K562 (cell line): ENCODE data around the gene PRRT2. TPM values are rescaled to one million over a fixed set of nuclear protein-coding genes. Genes with fewer than 3 reads are reported as not detected.

Source experiments
- BHLHE40 ChIP-seq: IDR thresholded peaks from 2 replicates; pipeline ENCODE4 v1.6.1; 2011; ENCODE audit warnings: low read length, improper control_type of control experiment
- DNMT1 ChIP-seq: fragments of 450-650 bp; IDR thresholded peaks from 2 replicates; pipeline ENCODE4 v1.6.1; 2016; ENCODE audit warnings: antibody characterized with exemption, mild to moderate bottlenecking
- ERF ChIP-seq: fragments of 450-650 bp; formaldehyde crosslinking; IDR thresholded peaks from 2 replicates; pipeline ENCODE4 v1.4.0; 2020; ENCODE audit warnings: mild to moderate bottlenecking, mixed read lengths
- ETS2 ChIP-seq: IDR thresholded peaks from 2 replicates; pipeline ENCODE4 v1.6.1; 2016; ENCODE audit warnings: borderline replicate concordance, missing genetic modification characterization, mild to moderate bottlenecking, moderate library complexity, missing compliant biosample characterization; ENCODE audit not compliant: poor library complexity, severe bottlenecking
- GMEB1 ChIP-seq: fragments of 250-450 bp; sonication (Bioruptor Pico); IDR thresholded peaks from 2 replicates; pipeline ENCODE4 v1.4.0; 2020; ENCODE audit warnings: mild to moderate bottlenecking
- KLF13 ChIP-seq: fragments of 450-650 bp; IDR thresholded peaks from 2 replicates; pipeline ENCODE4 v1.6.1; 2016; ENCODE audit warnings: missing genetic modification characterization, low read depth, mild to moderate bottlenecking, missing compliant biosample characterization, moderate library complexity, borderline replicate concordance
- NR2C2 ChIP-seq, 2 experiments: fragments of 200-800 bp in 1 of 2; sonication (Bioruptor generic) in 1 of 2; sonication (generic) in 1 of 2; formaldehyde crosslinking in 1 of 2; IDR thresholded peaks; 2 replicates each; pipeline versions ENCODE4 v1.6.1 to v1.8.0; 2016 to 2022; ENCODE audit warnings: mild to moderate bottlenecking in 1 of 2, missing compliant biosample characterization in 1 of 2, missing genetic modification characterization in 1 of 2, missing genetic modification reagents in 1 of 2
- PHF20 ChIP-seq: fragments of 450-650 bp; IDR thresholded peaks from 2 replicates; pipeline ENCODE4 v1.6.1; 2018; ENCODE audit not compliant: partially characterized antibody
- PTTG1 ChIP-seq: fragments of 450-650 bp; IDR thresholded peaks from 2 replicates; pipeline ENCODE4 v1.6.1; 2016; ENCODE audit warnings: low read depth, mild to moderate bottlenecking, missing genetic modification characterization, missing compliant biosample characterization
- PYGO2 ChIP-seq: fragments of 450-650 bp; IDR thresholded peaks from 2 replicates; pipeline ENCODE4 v1.6.1; 2016; ENCODE audit warnings: mild to moderate bottlenecking, missing genetic modification characterization, moderate library complexity, missing compliant biosample characterization
- RBBP5 ChIP-seq: fragments of 200-600 bp; sonication (generic); IDR thresholded peaks from 2 replicates; pipeline ENCODE4 v1.6.1; 2012; ENCODE audit warnings: borderline replicate concordance, mild to moderate bottlenecking, low read length, control low read depth, inconsistent platforms; ENCODE audit not compliant: insufficient read depth, poor library complexity, severe bottlenecking
- RNF2 ChIP-seq: sonication (generic); IDR thresholded peaks from 2 replicates; pipeline ENCODE4 v1.6.1; 2016
- TFAM ChIP-seq: fragments of 250-450 bp; sonication (Bioruptor Pico); conservative IDR thresholded peaks from 2 replicates; pipeline ENCODE4 v1.5.0; 2021; ENCODE audit warnings: mild to moderate bottlenecking, moderate library complexity
- ZBTB11 ChIP-seq, 3 experiments: fragments of 200-800 bp in 1 of 3; fragments of 250-450 bp in 1 of 3; fragments of 450-650 bp in 1 of 3; sonication (Bioruptor Pico) in 1 of 3; sonication (Bioruptor generic) in 1 of 3; formaldehyde crosslinking in 1 of 3; IDR thresholded peaks; 2 replicates each; pipeline versions ENCODE4 v1.6.1 to v1.8.0; 2016 to 2022; ENCODE audit warnings: mild to moderate bottlenecking in 2 of 3, missing genetic modification characterization in 2 of 3, missing compliant biosample characterization in 1 of 3, moderate library complexity in 1 of 3
- ZFP36 ChIP-seq: fragments of 150-350 bp; IDR thresholded peaks from 2 replicates; pipeline ENCODE4 v1.6.1; 2018; ENCODE audit warnings: low read length, low read depth; ENCODE audit not compliant: partially characterized antibody
- ZNF316 ChIP-seq: fragments of 450-650 bp; IDR thresholded peaks from 2 replicates; pipeline ENCODE4 v1.6.1; 2016
- ZNF584 ChIP-seq: fragments of 200-800 bp; sonication (Bioruptor generic); IDR thresholded peaks from 2 replicates; pipeline ENCODE4 v1.6.1; 2016; ENCODE audit warnings: low read depth, mild to moderate bottlenecking, missing genetic modification characterization, missing compliant biosample characterization
- polyA plus RNA-seq, 8 experiments: library from polyadenylated mRNA; depleted of rRNA in 4 of 8; stranded (reverse) in 5 of 8; unstranded in 3 of 8; fragments of >200 nt; fragmentation: Nextera tagmentation in 2 of 8; fragmentation: Illumina TruSeq in 1 of 8; extraction: Ambion mirVana in 2 of 8; extraction: Trizol in 1 of 8; gene quantifications; 2 replicates each; pipeline versions ENCODE4 v1.2.1 to v1.2.3, GENCODE V29; 2011 to 2014; ENCODE audit warnings: inconsistent platforms in 1 of 8, missing spikeins in 1 of 8
- total RNA-seq, 7 experiments: library from RNA; depleted of rRNA in 6 of 7; stranded (reverse); fragments of >200 nt in 6 of 7; fragmentation: Illumina TruSeq in 2 of 7; extraction: Trizol in 2 of 7; gene quantifications; 2 replicates each; pipeline versions ENCODE4 v1.2.1 to v1.2.3, GENCODE V29; 2011 to 2021; ENCODE audit warnings: low replicate concordance in 1 of 7

The PRRT2 gene
- total and polyA plus RNA-seq, 9 of the 15 experiments (the other 6 are each of a cell fraction or from before 2014, with no cell fraction given), result 0.11 to 1.0 (median 0.42) TPM; not detected in 2

- 0 out of 2 replicates have a peak, but pooled peaks have one; percentile 19 for TF ChIP-seq ERF (CRISPR knock-in tag)
- TF ChIP-seq ETS2 (tag), result no peak
- TF ChIP-seq NR2C2 (CRISPR knock-in tag; IDR thresholded peaks at IDR 0.05), result no peak
- TF ChIP-seq NR2C2 (tag; IDR thresholded peaks at IDR 0.05), result no peak
- no peak for TF ChIP-seq DNMT1
- TF ChIP-seq PTTG1 (tag), result no peak
- TF ChIP-seq ZFP36, result no peak
- peak; percentile 33 for TF ChIP-seq RBBP5
- TF ChIP-seq PHF20, result no peak
- no peak for TF ChIP-seq ZNF584 (CRISPR knock-in tag)
- no peak for TF ChIP-seq RNF2
- no peak for TF ChIP-seq KLF13 (tag)
- no peak for TF ChIP-seq GMEB1 (CRISPR knock-in tag)
- no peak for TF ChIP-seq ZBTB11 (CRISPR knock-in tag; IDR thresholded peaks at IDR 0.05)
- no peak for TF ChIP-seq TFAM (CRISPR knock-in tag)
- TF ChIP-seq PYGO2 (tag), result no peak
- peak; percentile 23 for TF ChIP-seq BHLHE40
- no peak for TF ChIP-seq ZNF316
Observed at GRCh38 chr16:29806641-29807425, 5.2 kb upstream of the PRRT2 start (continued).
